Lung microvascular endothelial cell (primary cell): Measurements from ENCODE around the gene CTTNBP2NL. TPM values are rescaled to one million over a fixed set of nuclear protein-coding genes. Genes with fewer than 3 reads are reported as not detected.
A peak's percentile ranks its signal among the peaks of the same experiment; 100 is the strongest.

Source experiments
- DNase-seq, 2 donors: peaks; one replicate each; pipeline versions ENCODE4 v3.0.0 to v3.0.0-alpha.2; 2010; ENCODE audit warnings: low read depth in 2 of 2
- total RNA-seq: library from RNA; depleted of rRNA; stranded (reverse); fragments of >200 nt; gene quantifications from 2 replicates; pipeline ENCODE4 v1.2.1, GENCODE V29; 2014

Gene CTTNBP2NL
- total RNA-seq, 1 donor from 2014 or later: 16.9 TPM

DNA sequence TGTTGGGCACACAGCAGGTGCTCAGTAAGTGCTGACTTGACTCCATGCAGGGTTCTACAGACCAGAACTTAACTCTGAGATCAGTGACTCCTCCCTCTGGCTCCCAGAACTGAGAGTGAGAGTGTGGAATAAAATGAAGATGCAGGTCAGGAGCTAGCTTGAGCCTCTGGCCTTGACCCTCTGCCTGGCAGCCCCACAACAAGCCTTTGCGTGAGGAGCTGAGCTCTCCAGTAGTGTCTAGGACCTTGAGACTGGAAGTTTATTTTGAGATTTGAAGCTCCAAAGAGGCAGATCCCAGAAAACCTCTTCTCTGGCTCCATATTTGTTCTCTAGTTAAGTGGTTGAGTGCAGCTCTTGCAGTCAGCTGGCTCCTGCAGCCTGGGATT is 109.4 kb downstream of the CTTNBP2NL start:
- no peak for DNase-seq

DNA sequence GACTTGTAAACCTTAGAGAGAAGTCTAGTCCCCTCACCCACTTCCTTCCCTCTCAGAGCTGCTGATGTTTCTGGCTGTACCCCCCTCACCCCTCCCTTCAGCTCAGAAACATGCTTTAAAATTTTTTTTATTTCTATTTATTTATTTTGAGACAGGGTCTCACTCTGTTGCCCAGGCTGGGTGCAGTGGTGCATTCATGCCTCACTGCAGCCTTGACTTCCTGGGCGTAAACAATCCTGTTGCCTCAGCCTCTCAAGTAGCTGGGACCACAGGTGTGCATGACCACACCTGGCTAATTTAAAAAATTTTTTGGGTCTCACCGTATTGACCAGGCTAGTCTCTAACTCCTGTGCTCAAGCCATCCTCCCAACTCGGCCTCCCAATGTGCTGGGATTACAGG is 109.9 kb downstream of the CTTNBP2NL start:
- no peak for DNase-seq

DNA sequence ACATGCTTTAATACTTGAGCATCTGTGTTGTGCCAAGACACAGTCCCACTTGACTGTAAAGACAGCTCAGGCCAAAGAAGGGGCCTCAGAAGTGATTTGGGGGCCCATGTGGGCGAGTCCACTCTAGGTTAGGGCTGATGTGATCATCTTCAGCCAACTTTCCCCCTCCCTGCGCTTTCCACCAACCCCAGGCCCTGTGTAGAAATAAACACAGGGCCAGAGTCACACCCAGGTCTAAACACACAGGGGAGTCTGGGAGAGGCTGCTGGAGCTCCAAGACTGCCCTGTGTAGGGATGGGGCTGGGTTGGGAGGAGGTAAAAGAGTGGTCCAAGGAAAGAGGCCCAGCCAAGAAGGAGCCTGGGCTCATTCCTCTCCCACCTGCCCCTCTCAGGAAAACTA is 110.3 kb downstream of the CTTNBP2NL start:
- no peak for DNase-seq

DNA sequence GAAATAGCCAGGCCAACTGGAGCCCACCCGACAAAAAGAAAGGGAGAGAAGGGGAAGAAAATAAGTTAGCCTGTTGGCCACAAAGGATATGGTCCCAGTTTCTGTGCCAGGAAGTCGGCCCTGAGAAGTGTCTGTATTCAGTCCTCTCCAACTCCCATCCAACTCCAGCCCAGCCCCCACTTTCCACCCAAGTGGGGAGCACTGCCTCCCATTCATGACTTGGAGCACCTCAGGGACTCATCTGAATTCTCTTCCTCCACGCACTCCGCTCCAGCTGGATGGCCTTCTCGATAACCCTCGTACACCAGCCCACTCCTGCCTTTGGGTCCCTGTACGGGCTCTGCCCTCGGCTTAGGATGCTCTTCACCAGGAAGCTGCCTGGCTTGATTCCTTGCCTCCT is 110.7 kb downstream of the CTTNBP2NL start:
- DNase-seq: no peak

DNA sequence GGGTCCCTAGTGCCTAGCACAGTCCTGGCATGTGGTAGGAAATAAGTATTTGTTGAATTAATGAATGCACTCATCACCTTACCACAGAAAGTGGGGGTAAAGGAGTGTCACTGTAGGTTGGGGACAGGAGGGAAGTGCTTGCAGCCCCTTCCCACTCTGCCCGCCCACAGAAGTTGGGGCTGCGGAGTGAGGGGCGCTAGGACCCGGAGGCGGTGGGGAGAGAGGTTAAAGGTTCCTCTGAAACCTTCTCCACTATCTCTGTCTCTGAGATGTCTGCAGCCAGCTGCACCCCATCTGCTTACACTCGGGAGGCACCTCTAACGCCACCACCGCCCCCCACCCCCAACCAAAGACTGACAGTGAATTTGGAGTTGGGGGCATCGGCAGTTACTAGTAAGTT is 111.3 kb downstream of the CTTNBP2NL start:
- DNase-seq: no peak

DNA sequence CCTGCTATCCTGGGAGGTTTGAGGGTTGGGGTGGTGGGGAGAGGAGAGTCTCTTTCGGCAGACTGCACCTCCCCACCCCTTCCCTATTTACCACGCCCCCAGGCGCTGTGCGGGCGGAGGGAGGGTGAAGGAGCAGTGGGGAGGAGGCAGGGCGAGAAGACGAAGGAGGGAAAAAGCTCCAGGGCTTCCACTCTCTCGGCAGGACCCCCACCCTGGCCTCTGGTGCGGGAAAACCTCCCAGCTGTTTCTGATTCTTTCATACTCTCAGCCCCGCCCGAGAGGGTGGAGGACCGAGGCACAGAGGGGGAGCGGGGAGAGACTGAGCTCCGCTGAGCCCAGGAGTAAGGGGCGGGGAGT is 111.9 kb downstream of the CTTNBP2NL start:
- DNase-seq: no peak

DNA sequence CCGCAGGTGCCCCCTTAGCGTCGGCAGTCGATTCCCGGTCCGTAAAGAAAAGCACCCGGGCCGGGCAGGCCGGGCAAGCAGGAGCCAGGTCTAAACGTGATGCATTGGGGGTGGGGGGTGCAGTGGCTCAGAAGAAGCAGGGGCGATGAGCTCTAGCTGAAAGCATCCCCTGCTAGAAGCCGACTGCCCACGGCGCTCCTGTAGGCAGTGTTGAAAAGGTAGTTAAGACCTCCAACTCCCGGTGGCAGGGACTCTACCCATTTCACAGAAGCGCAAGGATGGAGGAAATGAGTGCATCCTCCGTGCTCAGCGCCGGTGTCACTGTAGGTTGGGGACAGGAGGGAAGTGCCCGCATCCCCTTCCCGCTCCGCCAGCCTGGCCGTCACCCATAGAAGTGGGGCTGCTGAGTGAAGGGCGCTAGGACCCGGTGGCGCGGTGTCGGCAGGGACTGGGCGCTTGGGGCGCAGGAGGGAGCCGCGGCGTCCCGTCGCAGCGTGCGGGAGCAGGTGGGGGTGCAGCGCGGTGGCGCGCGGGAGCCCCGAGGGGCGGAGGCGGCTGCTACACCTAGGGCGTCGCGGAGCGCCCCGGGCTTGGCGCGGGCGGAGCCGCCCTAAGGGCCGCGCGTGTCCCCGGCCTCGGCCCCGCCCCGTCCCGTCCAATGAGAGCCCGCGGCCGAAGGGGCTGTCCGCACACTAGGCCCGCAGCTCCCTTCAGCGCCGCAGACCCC is 112.4 kb downstream of the CTTNBP2NL start, which contains the start of gene WNT2B:
TSS of gene WNT2B (plus strand) at position 688 of the 727 bp plus-strand sequence. CDS start 298 bp downstream, outside the sequence.
- peak in 1 of 2 donors; percentile 26 for DNase-seq

DNA sequence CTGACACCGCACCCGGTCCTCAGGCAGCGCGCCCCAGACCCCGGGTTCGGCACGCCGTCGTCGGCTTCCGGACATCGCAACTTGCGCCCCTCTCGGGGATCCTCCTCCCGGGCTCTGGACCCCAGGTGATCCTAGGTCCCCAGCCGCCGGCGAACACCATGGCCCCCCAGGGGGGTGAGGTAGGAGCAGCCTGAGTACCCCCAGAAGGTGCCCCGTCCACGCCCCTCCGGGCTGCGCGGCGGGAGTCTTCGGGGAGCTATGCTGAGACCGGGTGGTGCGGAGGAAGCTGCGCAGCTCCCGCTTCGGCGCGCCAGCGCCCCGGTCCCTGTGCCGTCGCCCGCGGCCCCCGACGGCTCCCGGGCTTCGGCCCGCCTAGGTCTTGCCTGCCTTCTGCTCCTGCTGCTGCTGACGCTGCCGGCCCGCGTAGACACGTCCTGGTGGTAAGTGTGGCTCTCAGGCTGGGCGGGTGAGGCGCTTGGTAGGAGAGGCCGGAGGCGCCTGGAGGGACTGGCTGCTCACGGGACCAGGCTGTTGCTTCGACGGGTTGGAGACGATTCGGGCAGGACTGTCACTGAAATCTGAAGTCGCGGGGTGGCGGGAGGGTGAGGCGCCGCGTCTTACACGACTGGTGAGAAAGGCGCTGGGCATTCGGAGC is 113.1 kb downstream of the CTTNBP2NL start:
- peak; percentile 18 to 29 for DNase-seq

DNA sequence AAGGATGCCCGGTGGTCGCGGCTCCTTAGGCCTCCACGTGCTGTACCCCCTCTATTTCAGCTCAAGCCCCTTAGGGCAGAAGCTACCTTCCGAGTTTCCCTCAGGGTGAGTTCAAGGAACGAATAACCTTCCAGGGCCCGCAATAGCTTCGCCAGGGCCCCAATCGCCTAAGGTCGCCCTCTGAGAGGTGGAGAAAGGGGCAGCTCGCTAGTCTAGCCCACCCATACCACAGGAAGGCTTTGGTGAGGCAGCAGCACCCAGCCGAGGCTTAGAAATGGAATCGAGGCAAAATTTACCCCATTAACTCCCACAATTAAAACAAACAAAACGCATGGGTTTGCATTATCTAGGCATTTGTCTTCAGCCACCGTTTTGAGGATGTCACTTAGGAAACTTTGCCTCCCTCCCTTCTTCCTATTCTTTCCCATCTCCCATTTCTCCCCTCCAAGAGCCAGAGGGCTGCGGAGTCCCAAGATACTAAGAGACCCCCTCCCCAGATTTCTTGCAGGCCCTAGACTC is 113.7 kb downstream of the CTTNBP2NL start:
- DNase-seq: no peak

DNA sequence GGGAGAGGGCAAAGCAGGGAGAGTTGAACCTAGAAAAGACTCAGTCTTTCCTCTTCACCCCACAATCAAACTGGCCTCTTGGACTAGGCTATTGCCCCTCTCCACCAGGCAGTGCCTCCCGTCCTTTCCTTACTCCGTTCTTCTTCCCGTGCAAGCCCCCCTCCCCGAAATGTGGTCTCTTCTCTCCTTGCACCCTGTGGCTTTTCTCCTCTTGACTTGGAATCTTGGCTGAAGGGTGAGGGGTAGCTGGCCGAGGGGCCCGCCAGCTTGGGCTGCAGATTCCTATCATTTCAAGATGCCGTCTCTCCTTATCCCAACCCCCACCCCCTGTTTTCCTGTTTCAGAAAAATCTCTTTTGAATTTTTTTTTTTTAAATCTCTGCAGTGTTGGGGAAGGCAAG is 114.3 kb downstream of the CTTNBP2NL start:
- DNase-seq: no peak

Other genes starting within 250 kb of the CTTNBP2NL start
- 0.44 and 0.79 TPM in 2 replicates for gene WNT2B, start 112.8 kb downstream of the CTTNBP2NL start, total RNA-seq
- gene ST7L, start 222.9 kb downstream of the CTTNBP2NL start, total RNA-seq: 9.2 and 17.3 TPM in 2 replicates
- 154 and 166 TPM in 2 replicates for gene CAPZA1, start 223.6 kb downstream of the CTTNBP2NL start, total RNA-seq